ENCODE data around the gene MEGF11.
"Not testable (repeated sequence)": the region's sequence is repeated elsewhere in the genome, so short reads cannot be mapped to it uniquely, and the experiment has no call there.

- TF ChIP-seq, protein P1, sequence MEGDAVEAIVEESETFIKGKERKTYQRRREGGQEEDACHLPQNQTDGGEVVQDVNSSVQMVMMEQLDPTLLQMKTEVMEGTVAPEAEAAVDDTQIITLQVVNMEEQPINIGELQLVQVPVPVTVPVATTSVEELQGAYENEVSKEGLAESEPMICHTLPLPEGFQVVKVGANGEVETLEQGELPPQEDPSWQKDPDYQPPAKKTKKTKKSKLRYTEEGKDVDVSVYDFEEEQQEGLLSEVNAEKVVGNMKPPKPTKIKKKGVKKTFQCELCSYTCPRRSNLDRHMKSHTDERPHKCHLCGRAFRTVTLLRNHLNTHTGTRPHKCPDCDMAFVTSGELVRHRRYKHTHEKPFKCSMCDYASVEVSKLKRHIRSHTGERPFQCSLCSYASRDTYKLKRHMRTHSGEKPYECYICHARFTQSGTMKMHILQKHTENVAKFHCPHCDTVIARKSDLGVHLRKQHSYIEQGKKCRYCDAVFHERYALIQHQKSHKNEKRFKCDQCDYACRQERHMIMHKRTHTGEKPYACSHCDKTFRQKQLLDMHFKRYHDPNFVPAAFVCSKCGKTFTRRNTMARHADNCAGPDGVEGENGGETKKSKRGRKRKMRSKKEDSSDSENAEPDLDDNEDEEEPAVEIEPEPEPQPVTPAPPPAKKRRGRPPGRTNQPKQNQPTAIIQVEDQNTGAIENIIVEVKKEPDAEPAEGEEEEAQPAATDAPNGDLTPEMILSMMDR (conservative IDR thresholded peaks at IDR 0.05; ENCODE audit: low read length): not testable (repeated sequence)
- not testable (repeated sequence) for TF ChIP-seq EZH2phosphoT487 (IDR thresholded peaks at IDR 0.05; ENCODE audit: borderline replicate concordance, low read depth, low read length)
Measured at GRCh38 chr15:65867933-65868332, 385.6 kb downstream of the MEGF11 start.
